Keratinocyte (primary cell): Measurements from ENCODE around the gene SPACA7.

Experiments used
- CTCF ChIP-seq, 3 experiments: IDR thresholded peaks in 1 of 3; conservative IDR thresholded peaks in 1 of 3; optimal IDR thresholded peaks in 1 of 3; 2 replicates in 2 of 3; 3 replicates in 1 of 3; pipeline versions ENCODE3 to v1.5.1; 2011; ENCODE audit warnings: low read length in 3 of 3, mild to moderate bottlenecking in 3 of 3, moderate library complexity in 2 of 3, control low read depth in 1 of 3, inconsistent platforms in 1 of 3; ENCODE audit not compliant: insufficient read depth in 2 of 3; ENCODE audit errors: extremely low read depth in 1 of 3
- EZH2 ChIP-seq: IDR thresholded peaks from one replicate; pipeline ENCODE4 v1.6.1; 2012; ENCODE audit warnings: inconsistent platforms, mild to moderate bottlenecking, low read length, moderate library complexity

- TF ChIP-seq CTCF (optimal IDR thresholded peaks at IDR 0.05 in 1 of 3, IDR thresholded peaks at IDR 0.05 in 1 of 3, conservative IDR thresholded peaks at IDR 0.05 in 1 of 3; ENCODE audit: extremely low read depth in 1 of 3, insufficient read depth in 2 of 3, low read length in 3 of 3) (no peak), EZH2 (no peak)
Observed at GRCh38 chr13:112449545-112449930, 73.4 kb downstream of the SPACA7 start.
